A549 (cell line): ENCODE data around the gene EFCAB5. TPM values are rescaled to one million over a fixed set of nuclear protein-coding genes. Genes with fewer than 3 reads are reported as not detected.

Experiments
- ATAC-seq, 2 experiments: fragments of 200-7000 bp in 1 of 2; fragments of >200 bp in 1 of 2; cut with Nextera tagmentation in 1 of 2; cut with Tn5 transposase in 1 of 2; 3 replicates each; pipeline versions ENCODE4 v1.8.0 to v1.9.1; 2018 to 2020; ENCODE audit warnings: mild to moderate bottlenecking in 1 of 2, moderate library complexity in 1 of 2
- CTCF ChIA-PET: fragments of 300-600 bp; sonication (Branson Sonifier 250); formaldehyde crosslinking; extraction: SDS; loops from one replicate; lab custom pipeline; 2021; ENCODE audit warnings: antibody characterized with exemption, inconsistent platforms; lab: Yijun Ruan, JAX
- POLR2A ChIA-PET: fragments of 350-600 bp; formaldehyde crosslinking; extraction: SDS; loops from one replicate; lab custom pipeline; 2021; ENCODE audit warnings: antibody characterized with exemption, inconsistent platforms; lab: Yijun Ruan, JAX
- DNase-seq, 2 experiments: peaks; one replicate each; pipeline versions ENCODE4 v3.0.0 to v3.0.0-alpha.2; 2011 to 2016; ENCODE audit warnings: low read depth in 1 of 2, low spot score in 1 of 2
- FAIRE-seq: peaks from 2 replicates; lab custom pipeline; 2011; peaks lifted over from hg19 to GRCh38; lab: Jason Lieb, UNC
- H3K27ac ChIP-seq, 2 experiments: fragments of >200 bp; sonication (Bioruptor Twin); formaldehyde crosslinking; 3 replicates each; pipeline ENCODE4 v1.5.1; 2016 to 2017
- H3K4me1 ChIP-seq: fragments of >200 bp; sonication (Bioruptor Twin); formaldehyde crosslinking; 3 replicates; pipeline ENCODE4 v1.6.1; 2016
- H3K4me2 ChIP-seq: fragments of >200 bp; sonication (Bioruptor Twin); formaldehyde crosslinking; 3 replicates; pipeline ENCODE4 v1.6.1; 2016
- H3K4me3 ChIP-seq: fragments of >200 bp; sonication (Bioruptor Twin); formaldehyde crosslinking; 3 replicates; pipeline ENCODE4 v1.5.1; 2016
- H3K9me3 ChIP-seq: fragments of >200 bp; sonication (Bioruptor Twin); formaldehyde crosslinking; 3 replicates; pipeline ENCODE4 v1.6.1; 2016
- ATOH8 ChIP-seq: fragments of 250-450 bp; sonication (Bioruptor Pico); IDR thresholded peaks from 2 replicates; pipeline ENCODE4 v1.5.0; 2020; ENCODE audit warnings: low read depth, mild to moderate bottlenecking, moderate library complexity
- BCL3 ChIP-seq: fragments of >200 bp; sonication (Bioruptor Twin); formaldehyde crosslinking; IDR thresholded peaks from 3 replicates; pipeline ENCODE4 v1.6.1; 2016
- CBX8 ChIP-seq: fragments of 200-600 bp; sonication (generic); IDR thresholded peaks from 2 replicates; pipeline ENCODE4 v1.6.1; 2016
- CEBPB ChIP-seq, 2 experiments: fragments of >200 bp in 1 of 2; sonication (Bioruptor Twin) in 1 of 2; formaldehyde crosslinking in 1 of 2; IDR thresholded peaks; 2 replicates each; pipeline ENCODE4 v1.6.1; 2012 to 2016
- CTCF ChIP-seq: fragments of >200 bp; sonication (Bioruptor Twin); formaldehyde crosslinking; IDR thresholded peaks from 3 replicates; pipeline ENCODE4 v1.5.1; 2016
- E2F6 ChIP-seq: IDR thresholded peaks from 2 replicates; pipeline ENCODE4 v1.6.1; 2012; ENCODE audit warnings: low read depth, borderline replicate concordance
- ESRRA ChIP-seq: fragments of 150-350 bp; IDR thresholded peaks from 2 replicates; pipeline ENCODE4 v1.6.1; 2014; ENCODE audit warnings: mild to moderate bottlenecking, low read length, borderline replicate concordance
- FOSB ChIP-seq: fragments of 250-450 bp; sonication (Bioruptor Pico); IDR thresholded peaks from 2 replicates; pipeline ENCODE4 v1.5.0; 2020; ENCODE audit warnings: mild to moderate bottlenecking, moderate library complexity
- FOSL2 ChIP-seq, 2 experiments: fragments of 450-650 bp in 1 of 2; fragments of >200 bp in 1 of 2; sonication (Bioruptor Twin) in 1 of 2; formaldehyde crosslinking; IDR thresholded peaks; 2 replicates each; pipeline versions ENCODE4 v1.5.0 to v1.6.1; 2016 to 2020; ENCODE audit warnings: mild to moderate bottlenecking in 1 of 2, moderate library complexity in 1 of 2
- GATA3 ChIP-seq: IDR thresholded peaks from 2 replicates; pipeline ENCODE4 v1.6.1; 2012; ENCODE audit warnings: borderline replicate concordance
- HES2 ChIP-seq: fragments of >200 bp; sonication (Bioruptor Twin); formaldehyde crosslinking; IDR thresholded peaks from 2 replicates; pipeline ENCODE4 v1.6.1; 2016
- HOXA7 ChIP-seq: fragments of 250-450 bp; sonication (Bioruptor Pico); IDR thresholded peaks from 2 replicates; pipeline ENCODE4 v1.5.0; 2020; ENCODE audit warnings: mild to moderate bottlenecking, moderate library complexity
- KDM5A ChIP-seq: fragments of 200-600 bp; sonication (generic); IDR thresholded peaks from 2 replicates; pipeline ENCODE4 v1.6.1; 2016; ENCODE audit warnings: antibody characterized with exemption, mild to moderate bottlenecking
- MAZ ChIP-seq: fragments of 150-350 bp; IDR thresholded peaks from 2 replicates; pipeline ENCODE4 v1.6.1; 2014; ENCODE audit warnings: antibody characterized with exemption, low read depth, low read length, borderline replicate concordance
- PBX3 ChIP-seq: IDR thresholded peaks from 2 replicates; pipeline ENCODE4 v1.6.1; 2012
- PHF8 ChIP-seq: fragments of 200-600 bp; sonication (generic); IDR thresholded peaks from 2 replicates; pipeline ENCODE4 v1.6.1; 2016; ENCODE audit warnings: low read depth, mild to moderate bottlenecking, antibody characterized with exemption, moderate library complexity, borderline replicate concordance
- POLR2A ChIP-seq: IDR thresholded peaks from 2 replicates; pipeline ENCODE4 v1.6.1; 2012; ENCODE audit warnings: mild to moderate bottlenecking, low read length
- RARB ChIP-seq: fragments of 250-450 bp; sonication (Bioruptor Pico); IDR thresholded peaks from 2 replicates; pipeline ENCODE4 v1.8.0; 2021; ENCODE audit warnings: mild to moderate bottlenecking, moderate library complexity
- REST ChIP-seq: fragments of 200-600 bp; sonication (generic); IDR thresholded peaks from 2 replicates; pipeline ENCODE4 v1.6.1; 2016; ENCODE audit warnings: antibody characterized with exemption, mild to moderate bottlenecking, moderate library complexity
- RFX5 ChIP-seq: fragments of 450-650 bp; IDR thresholded peaks from 2 replicates; pipeline ENCODE4 v1.7.1; 2014; ENCODE audit warnings: antibody characterized with exemption, mild to moderate bottlenecking, moderate library complexity
- TFCP2L1 ChIP-seq: fragments of 250-450 bp; sonication (Bioruptor Pico); IDR thresholded peaks from 2 replicates; pipeline ENCODE4 v1.5.0; 2021; ENCODE audit warnings: mild to moderate bottlenecking
- TP53 ChIP-seq: fragments of 250-450 bp; sonication (Bioruptor Pico); IDR thresholded peaks from 2 replicates; pipeline ENCODE4 v1.5.0; 2021; ENCODE audit warnings: mild to moderate bottlenecking, moderate library complexity
- USF2 ChIP-seq: fragments of 450-650 bp; IDR thresholded peaks from 2 replicates; pipeline ENCODE4 v1.6.1; 2014; ENCODE audit warnings: antibody characterized with exemption
- WGBS: methylation state at CpG from one replicate; pipeline ENCODE4 v1.1.6; 2017; ENCODE audit errors: missing lambda C conversion rate; 5-methylcytosine and 5-hydroxymethylcytosine counted together
- polyA plus RNA-seq, 4 experiments: library from polyadenylated mRNA; depleted of rRNA in 3 of 4; stranded (reverse); fragments of >200 nt; fragmentation: RNase III in 1 of 4; extraction: RNeasy Plus Mini Kit Qiagen cat#74134 plus additional on column Dnase treatment in 1 of 4; gene quantifications; 2 replicates in 3 of 4; 3 replicates in 1 of 4; pipeline ENCODE4 v1.2.3, GENCODE V29; 2011 to 2017

The EFCAB5 gene
- polyA plus RNA-seq, 2 of the 4 experiments (the other 2 are of a cell fraction), result 0.65 to 2.6 TPM

GRCh38 chr17:30116661-30117551, 175.5 kb downstream of the EFCAB5 start, which contains the start of gene NSRP1:
NSRP1 (plus strand) TSS chr17:30116816; CDS start chr17:30116844, 28 bp downstream.
- Histone ChIP-seq H3K4me3 (peak within 1 kb of the TSS; percentile 62), H3K4me2 (peak within 1 kb of the TSS; percentile 90), H3K27ac (peak within 1 kb of the TSS; percentile 89 to 94), H3K4me1 (peaks cover 40% of the 10 kb centered on the region; the same call in 2 of the 3 replicates), H3K9me3 (no peaks in the 10 kb centered on the region)
- ChIA-PET POLR2A (interaction anchor here (0.6 to 2.2 kb wide), 6 partner anchors 10 to 220 kb away, joined by 3 to 8 read pairs (median 4); no protein-coding TSS in a partner anchor), CTCF (interaction anchor here (1.0 to 1.5 kb wide), 5 partner anchors 8 to 220 kb away, joined by 3 to 10 read pairs (median 7); no protein-coding TSS in a partner anchor)
- 1% methylated on average over 47 of the region's 47 CpGs for WGBS
- ATAC-seq (peak; percentile 96 to 98), FAIRE-seq (peak; percentile 92), DNase-seq (peak; percentile 97 to 99)
- TF ChIP-seq MAZ, result no peak
- no peak for TF ChIP-seq FOSL2 (IDR thresholded peaks at IDR 0.05)
- peak; percentile 61 for TF ChIP-seq FOSL2 (CRISPR knock-in tag; IDR thresholded peaks at IDR 0.05)
- peak; percentile 11; the same call in 1 of the 2 replicates for TF ChIP-seq RFX5
- 0 out of 2 replicates have a peak, but pooled peaks have one; percentile 74 for TF ChIP-seq TFCP2L1 (CRISPR knock-in tag)
- TF ChIP-seq E2F6, result peak; percentile 67; the same call in 1 of the 2 replicates
- peak; percentile 16; the same call in 1 of the 2 replicates for TF ChIP-seq PBX3
- TF ChIP-seq FOSB (CRISPR knock-in tag), result peak; percentile 58; the same call in 1 of the 2 replicates
- 0 out of 2 replicates have a peak, but pooled peaks have one; percentile 55 for TF ChIP-seq HOXA7 (CRISPR knock-in tag)
- peak; percentile 78 for TF ChIP-seq REST
- no peak for TF ChIP-seq ESRRA
- no peak for TF ChIP-seq HES2
- peak; percentile 62 for TF ChIP-seq GATA3
- TF ChIP-seq BCL3, result peak; percentile 95
- peak; percentile 79; the same call in 1 of the 2 replicates for TF ChIP-seq TP53 (CRISPR knock-in tag)
- peak in 1 of 2 experiments; percentile 62; a peak in 1 of 4 replicates for TF ChIP-seq CEBPB (IDR thresholded peaks at IDR 0.05)
- peak; percentile 47; the same call in 1 of the 2 replicates for TF ChIP-seq KDM5A
- no peak for TF ChIP-seq CBX8
- 0 out of 2 replicates have a peak, but pooled peaks have one; percentile 19 for TF ChIP-seq ATOH8 (CRISPR knock-in tag)
- TF ChIP-seq RARB (CRISPR knock-in tag), result peak; percentile 81
- TF ChIP-seq POLR2A, result peak; percentile 97
- no peak for TF ChIP-seq CTCF
- TF ChIP-seq PHF8, result peak; percentile 95
- TF ChIP-seq USF2, result 0 out of 2 replicates have a peak, but pooled peaks have one; percentile 3
